ENCODE data around the gene GPR33.

GPR33 gene, protein sequence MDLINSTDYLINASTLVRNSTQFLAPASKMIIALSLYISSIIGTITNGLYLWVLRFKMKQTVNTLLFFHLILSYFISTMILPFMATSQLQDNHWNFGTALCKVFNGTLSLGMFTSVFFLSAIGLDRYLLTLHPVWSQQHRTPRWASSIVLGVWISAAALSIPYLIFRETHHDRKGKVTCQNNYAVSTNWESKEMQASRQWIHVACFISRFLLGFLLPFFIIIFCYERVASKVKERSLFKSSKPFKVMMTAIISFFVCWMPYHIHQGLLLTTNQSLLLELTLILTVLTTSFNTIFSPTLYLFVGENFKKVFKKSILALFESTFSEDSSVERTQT

DNA sequence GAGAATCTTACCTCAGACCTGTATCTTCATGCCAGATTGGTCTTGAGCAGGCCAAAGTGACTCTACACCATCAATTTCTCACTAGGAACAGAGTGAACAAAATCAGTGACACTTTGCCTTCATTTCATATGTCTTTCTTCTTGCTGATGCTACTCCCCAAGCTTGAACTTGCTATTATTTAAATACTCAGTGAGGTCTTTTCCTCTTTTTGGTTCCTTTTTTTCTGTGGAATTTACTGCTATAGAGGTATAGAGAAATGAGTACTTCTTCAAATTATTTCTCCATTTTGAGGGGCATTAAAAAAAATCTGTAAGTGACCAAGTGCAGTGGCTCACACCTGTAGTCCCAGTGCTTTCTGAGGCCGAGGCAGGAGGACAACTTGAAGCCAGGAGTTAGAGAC is at the start of gene GPR33:
GPR33 (minus strand) TSS at position 154 of the 400 bp plus-strand sequence. CDS start 4,074 bp downstream, outside the sequence.
- no peaks in the 10 kb centered on the region for H3K9me3 ChIP-seq (ENCODE audit: insufficient read depth, low read depth, low read length)
- no peak within 1 kb of the TSS for H3K27ac ChIP-seq (ENCODE audit: low read length)
- H3K36me3 ChIP-seq (ENCODE audit: insufficient read depth, low read depth, low read length) = no peaks in the 10 kb centered on the region
- no peaks in the 10 kb centered on the region for H3K27me3 ChIP-seq (ENCODE audit: insufficient read depth, low read length)
- no peak within 1 kb of the TSS for H3K4me3 ChIP-seq (ENCODE audit: low read length)
- no peak within 1 kb of the TSS for H3K9ac ChIP-seq (ENCODE audit: low read depth, low read length)
- no peaks in the 10 kb centered on the region for H3K4me1 ChIP-seq (ENCODE audit: insufficient read depth, low read length)

DNA sequence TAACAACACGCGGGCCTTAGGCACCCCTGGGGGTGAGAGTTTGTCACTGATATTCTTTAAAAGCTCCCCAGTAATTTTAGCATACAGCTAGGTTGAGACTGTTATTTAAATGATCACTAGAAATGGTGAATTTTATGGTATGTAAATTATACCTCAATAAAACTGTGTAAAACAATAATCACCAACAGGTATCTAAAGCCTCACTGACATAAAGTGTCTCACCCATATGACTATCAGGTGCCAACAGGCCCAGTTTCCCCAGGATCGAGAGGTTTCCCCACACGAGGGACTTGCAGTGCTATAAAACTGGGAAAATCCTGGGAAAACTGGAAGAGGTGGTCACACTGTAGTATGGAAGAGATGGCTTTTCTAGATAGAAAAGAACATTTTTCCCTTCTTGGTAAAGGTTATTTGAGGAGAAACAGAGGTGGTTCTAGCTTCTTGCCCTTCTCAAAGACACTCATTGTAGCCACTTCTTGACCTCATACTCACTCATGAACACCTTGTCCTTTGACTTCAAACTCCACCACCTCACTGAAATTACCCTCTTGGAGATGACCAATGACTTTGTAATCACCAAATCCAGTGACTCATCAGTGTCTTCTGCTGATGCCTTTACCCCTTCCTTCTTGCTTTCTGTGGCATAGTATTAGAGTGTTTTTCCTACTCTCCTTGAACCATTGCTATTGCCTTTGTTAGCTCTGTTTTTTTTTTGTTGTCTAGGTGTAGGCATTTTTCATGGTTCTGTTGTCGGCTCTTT is 48.5 kb upstream of the GPR33 start:
- Histone ChIP-seq H3K4me3 (ENCODE audit: low read length) (no peak overlapping the region), H3K9me3 (ENCODE audit: insufficient read depth, low read depth, low read length) (no peaks in the 10 kb centered on the region), H3K27ac (ENCODE audit: low read length) (no peak overlapping the region), H3K9ac (ENCODE audit: low read depth, low read length) (no peak overlapping the region), H3K36me3 (ENCODE audit: insufficient read depth, low read depth, low read length) (no peaks in the 10 kb centered on the region), H3K4me1 (ENCODE audit: insufficient read depth, low read length) (no peaks in the 10 kb centered on the region), H3K27me3 (ENCODE audit: insufficient read depth, low read length) (no peaks in the 10 kb centered on the region)

DNA sequence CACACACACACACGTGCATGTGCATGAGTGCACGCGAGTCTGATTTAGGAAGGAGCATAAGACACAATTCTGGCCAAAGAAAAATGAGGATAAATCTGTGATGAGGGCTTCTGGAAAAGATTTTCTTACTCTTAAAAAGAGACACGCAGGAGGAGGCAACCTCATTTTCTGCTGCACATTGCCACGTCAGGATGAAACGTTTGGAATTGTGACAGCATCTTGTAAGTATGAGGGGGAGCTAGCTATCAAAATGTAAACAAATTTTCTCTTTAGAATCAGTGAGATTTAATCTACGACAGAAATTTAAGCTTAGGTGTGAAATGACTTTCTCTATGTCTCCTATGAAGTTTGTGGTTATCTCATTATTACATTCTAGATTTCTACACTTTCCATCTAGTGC is 42.3 kb upstream of the GPR33 start:
- Histone ChIP-seq H3K9ac (ENCODE audit: low read depth, low read length) (no peak overlapping the region), H3K4me3 (ENCODE audit: low read length) (no peak overlapping the region), H3K27me3 (ENCODE audit: insufficient read depth, low read length) (no peaks in the 10 kb centered on the region), H3K9me3 (ENCODE audit: insufficient read depth, low read depth, low read length) (no peaks in the 10 kb centered on the region), H3K36me3 (ENCODE audit: insufficient read depth, low read depth, low read length) (no peaks in the 10 kb centered on the region), H3K27ac (ENCODE audit: low read length) (no peak overlapping the region), H3K4me1 (ENCODE audit: insufficient read depth, low read length) (no peaks in the 10 kb centered on the region)

DNA sequence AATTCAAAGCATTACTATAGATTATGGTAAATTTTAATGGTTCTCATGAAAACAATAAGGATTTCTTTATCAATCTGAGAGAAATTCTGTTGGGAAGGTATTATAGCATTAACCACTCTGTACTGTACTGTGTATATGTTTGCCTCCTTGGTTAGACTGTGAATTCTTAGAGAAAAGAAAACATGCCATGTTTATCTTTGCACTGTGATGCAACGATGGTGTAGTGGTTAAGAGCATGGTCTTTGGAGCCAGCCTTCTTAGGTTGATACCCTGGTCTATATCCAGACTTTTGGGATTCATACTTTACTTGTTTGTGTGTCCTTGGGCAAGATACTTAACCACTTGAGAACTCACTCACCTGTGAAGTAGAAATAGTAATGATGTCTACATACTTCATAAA is 41.2 kb upstream of the GPR33 start:
- Histone ChIP-seq H3K36me3 (ENCODE audit: insufficient read depth, low read depth, low read length) (no peaks in the 10 kb centered on the region), H3K9ac (ENCODE audit: low read depth, low read length) (no peak overlapping the region), H3K4me1 (ENCODE audit: insufficient read depth, low read length) (no peaks in the 10 kb centered on the region), H3K4me3 (ENCODE audit: low read length) (no peak overlapping the region), H3K27me3 (ENCODE audit: insufficient read depth, low read length) (no peaks in the 10 kb centered on the region), H3K27ac (ENCODE audit: low read length) (no peak overlapping the region), H3K9me3 (ENCODE audit: insufficient read depth, low read depth, low read length) (no peaks in the 10 kb centered on the region)

DNA sequence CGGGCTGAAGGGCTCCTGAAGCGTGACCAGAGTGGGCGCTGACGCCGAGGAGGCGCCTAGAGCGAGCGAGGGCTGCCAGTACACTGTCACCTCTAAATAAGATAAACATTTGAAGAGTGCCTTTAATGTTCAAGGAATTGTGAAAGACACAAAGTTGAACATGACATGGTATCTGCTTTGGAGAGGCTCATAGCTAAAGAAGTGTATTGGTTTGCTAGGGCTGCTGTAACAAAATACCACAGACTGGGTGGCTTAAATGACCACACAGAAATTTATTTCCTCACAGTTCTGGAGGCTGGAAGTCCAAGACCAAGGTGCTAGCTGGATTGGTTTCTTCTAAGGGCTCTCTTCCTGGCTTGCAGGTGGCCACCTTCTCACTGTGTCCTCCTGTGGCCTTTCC is 39.7 kb upstream of the GPR33 start:
- Histone ChIP-seq H3K27ac (ENCODE audit: low read length) (no peak overlapping the region), H3K4me3 (ENCODE audit: low read length) (no peak overlapping the region), H3K4me1 (ENCODE audit: insufficient read depth, low read length) (no peaks in the 10 kb centered on the region), H3K9ac (ENCODE audit: low read depth, low read length) (no peak overlapping the region), H3K27me3 (ENCODE audit: insufficient read depth, low read length) (no peaks in the 10 kb centered on the region), H3K9me3 (ENCODE audit: insufficient read depth, low read depth, low read length) (no peaks in the 10 kb centered on the region), H3K36me3 (ENCODE audit: insufficient read depth, low read depth, low read length) (no peaks in the 10 kb centered on the region)

DNA sequence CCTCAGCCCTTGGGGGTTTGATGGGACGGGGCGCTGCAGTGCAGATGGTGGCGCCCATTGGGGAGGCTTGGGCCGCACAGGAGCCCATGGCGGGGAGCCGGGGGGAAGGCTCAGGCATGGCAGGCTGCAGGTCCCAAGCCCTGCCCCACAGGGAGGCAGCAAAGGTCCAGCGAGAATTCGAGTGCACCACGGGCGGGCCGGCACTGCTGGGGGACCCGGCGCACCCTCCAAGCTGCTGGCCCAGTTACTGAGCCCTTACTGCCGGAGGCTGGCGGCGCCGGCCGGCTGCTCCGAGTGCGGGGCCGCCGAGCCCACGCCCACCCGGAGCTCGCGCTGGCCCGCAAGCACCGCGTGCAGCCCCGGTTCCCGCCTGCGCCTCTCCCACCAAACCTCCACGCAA is 39.2 kb upstream of the GPR33 start:
- H3K36me3 ChIP-seq (ENCODE audit: insufficient read depth, low read depth, low read length) = no peaks in the 10 kb centered on the region
- H3K27me3 ChIP-seq (ENCODE audit: insufficient read depth, low read length) = no peaks in the 10 kb centered on the region
- H3K27ac ChIP-seq (ENCODE audit: low read length) = no peak overlapping the region
- no peak overlapping the region for H3K4me3 ChIP-seq (ENCODE audit: low read length)
- H3K9me3 ChIP-seq (ENCODE audit: insufficient read depth, low read depth, low read length) = no peaks in the 10 kb centered on the region
- H3K9ac ChIP-seq (ENCODE audit: low read depth, low read length) = no peak overlapping the region
- no peaks in the 10 kb centered on the region for H3K4me1 ChIP-seq (ENCODE audit: insufficient read depth, low read length)

DNA sequence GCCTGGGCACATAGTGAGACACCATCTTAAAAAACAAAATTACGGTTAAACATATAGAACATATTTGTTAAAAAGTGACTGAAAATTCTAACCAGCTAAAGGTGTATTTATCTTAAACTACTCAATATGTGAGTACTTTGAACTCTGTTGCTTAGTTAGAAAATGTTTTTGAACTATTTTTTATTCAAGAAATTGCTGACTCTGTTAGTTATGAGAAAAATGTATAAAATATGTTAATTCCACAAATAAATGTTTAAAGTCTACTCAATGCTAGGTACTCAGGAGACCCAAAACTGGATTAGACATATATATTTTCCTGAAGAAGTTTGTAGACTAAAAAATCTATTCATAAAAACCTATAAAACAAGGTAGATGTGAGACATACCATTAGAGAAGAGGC is 23.0 kb upstream of the GPR33 start:
- Histone ChIP-seq H3K9me3 (ENCODE audit: insufficient read depth, low read depth, low read length) (no peaks in the 10 kb centered on the region), H3K4me1 (ENCODE audit: insufficient read depth, low read length) (no peaks in the 10 kb centered on the region), H3K27ac (ENCODE audit: low read length) (no peak overlapping the region), H3K9ac (ENCODE audit: low read depth, low read length) (no peak overlapping the region), H3K27me3 (ENCODE audit: insufficient read depth, low read length) (no peaks in the 10 kb centered on the region), H3K4me3 (ENCODE audit: low read length) (no peak overlapping the region), H3K36me3 (ENCODE audit: insufficient read depth, low read depth, low read length) (no peaks in the 10 kb centered on the region)

DNA sequence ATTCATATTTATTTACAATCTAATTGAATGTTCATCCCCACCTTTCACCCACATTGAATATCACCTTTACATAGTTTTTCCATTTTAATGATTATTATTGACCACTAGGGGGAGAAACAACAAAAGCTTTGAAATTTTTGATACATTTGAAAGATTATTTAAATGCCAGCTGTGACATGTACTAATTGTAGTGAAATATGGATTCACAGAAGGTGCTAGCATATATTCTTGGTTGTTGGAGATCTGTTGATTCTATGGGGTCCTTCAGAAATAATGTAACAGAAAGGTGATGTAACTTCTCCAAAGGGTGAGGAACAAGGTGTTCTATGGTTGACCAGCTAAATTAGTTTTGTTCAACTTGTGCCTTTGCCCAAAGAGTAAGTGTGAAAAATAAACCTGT is 22.4 kb upstream of the GPR33 start:
- Histone ChIP-seq H3K9ac (ENCODE audit: low read depth, low read length) (no peak overlapping the region), H3K36me3 (ENCODE audit: insufficient read depth, low read depth, low read length) (no peaks in the 10 kb centered on the region), H3K9me3 (ENCODE audit: insufficient read depth, low read depth, low read length) (no peaks in the 10 kb centered on the region), H3K4me1 (ENCODE audit: insufficient read depth, low read length) (no peaks in the 10 kb centered on the region), H3K27me3 (ENCODE audit: insufficient read depth, low read length) (no peaks in the 10 kb centered on the region), H3K4me3 (ENCODE audit: low read length) (no peak overlapping the region), H3K27ac (ENCODE audit: low read length) (no peak overlapping the region)

DNA sequence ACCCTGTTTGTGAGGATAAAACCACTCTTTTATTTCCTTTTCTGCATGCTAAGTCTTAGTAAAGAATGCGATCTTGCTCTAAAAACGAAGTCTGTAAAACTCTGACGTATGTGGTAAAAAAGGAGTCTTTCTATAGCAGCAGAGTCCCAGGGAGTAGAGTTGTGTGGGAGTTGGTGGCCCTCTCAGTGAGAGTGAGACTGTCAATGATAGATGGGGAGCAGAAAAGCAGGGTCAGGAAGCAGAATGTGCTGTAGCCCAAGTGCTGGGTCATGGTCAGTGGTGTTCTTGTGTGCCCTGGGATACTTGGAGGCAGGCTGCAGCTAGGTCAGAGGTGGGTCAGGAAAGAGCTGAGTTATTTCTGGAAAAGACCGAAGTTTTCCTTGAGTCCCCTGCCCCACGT is 20.3 kb upstream of the GPR33 start:
- Histone ChIP-seq H3K27ac (ENCODE audit: low read length) (no peak overlapping the region), H3K9me3 (ENCODE audit: insufficient read depth, low read depth, low read length) (no peaks in the 10 kb centered on the region), H3K4me3 (ENCODE audit: low read length) (no peak overlapping the region), H3K4me1 (ENCODE audit: insufficient read depth, low read length) (no peaks in the 10 kb centered on the region), H3K36me3 (ENCODE audit: insufficient read depth, low read depth, low read length) (no peaks in the 10 kb centered on the region), H3K9ac (ENCODE audit: low read depth, low read length) (no peak overlapping the region), H3K27me3 (ENCODE audit: insufficient read depth, low read length) (no peaks in the 10 kb centered on the region)

DNA sequence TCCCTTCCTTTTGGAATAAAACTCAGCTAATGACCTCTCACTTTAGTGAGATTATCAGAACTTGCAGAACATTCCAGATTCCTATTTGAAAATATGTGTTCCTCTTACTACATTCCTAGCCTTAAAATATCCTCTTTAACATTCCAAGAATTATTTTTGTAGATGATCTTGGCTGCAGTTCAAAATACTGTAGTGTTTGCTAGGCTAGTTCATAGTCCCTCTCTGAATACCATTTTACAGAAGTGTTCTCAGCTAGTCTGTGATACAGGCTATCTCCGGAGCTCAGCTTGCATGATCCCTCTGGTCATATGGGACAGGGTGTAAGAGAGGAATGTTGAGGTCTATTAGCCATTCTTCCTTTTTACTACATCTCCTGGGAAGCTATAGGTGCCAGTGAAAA is 17.6 kb upstream of the GPR33 start:
- H3K27me3 ChIP-seq (ENCODE audit: insufficient read depth, low read length) = no peaks in the 10 kb centered on the region
- no peak overlapping the region for H3K4me3 ChIP-seq (ENCODE audit: low read length)
- no peaks in the 10 kb centered on the region for H3K36me3 ChIP-seq (ENCODE audit: insufficient read depth, low read depth, low read length)
- H3K27ac ChIP-seq (ENCODE audit: low read length) = no peak overlapping the region
- no peaks in the 10 kb centered on the region for H3K9me3 ChIP-seq (ENCODE audit: insufficient read depth, low read depth, low read length)
- H3K9ac ChIP-seq (ENCODE audit: low read depth, low read length) = no peak overlapping the region
- H3K4me1 ChIP-seq (ENCODE audit: insufficient read depth, low read length) = no peaks in the 10 kb centered on the region

DNA sequence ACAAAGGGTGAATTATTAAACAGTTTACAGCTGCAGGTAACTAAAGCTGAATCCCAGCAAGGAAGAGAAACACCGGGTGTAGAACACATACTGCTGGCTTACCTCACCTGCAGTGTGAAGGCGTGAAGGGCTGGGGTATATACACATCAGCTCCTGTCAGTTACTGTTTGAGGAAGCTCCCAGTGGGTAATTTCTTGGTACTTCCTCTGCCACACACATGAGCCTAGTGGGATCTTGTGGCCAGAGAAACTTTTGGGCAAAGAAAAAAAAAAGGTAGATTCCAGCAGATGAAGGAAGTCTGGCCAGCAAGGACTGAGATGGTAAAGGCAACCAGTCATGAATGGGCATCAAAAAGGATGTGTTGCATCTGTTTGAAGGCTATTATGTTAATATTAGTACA is 14.0 kb upstream of the GPR33 start:
- no peaks in the 10 kb centered on the region for H3K27me3 ChIP-seq (ENCODE audit: insufficient read depth, low read length)
- no peak overlapping the region for H3K4me3 ChIP-seq (ENCODE audit: low read length)
- H3K4me1 ChIP-seq (ENCODE audit: insufficient read depth, low read length) = no peaks in the 10 kb centered on the region
- H3K36me3 ChIP-seq (ENCODE audit: insufficient read depth, low read depth, low read length) = no peaks in the 10 kb centered on the region
- no peak overlapping the region for H3K27ac ChIP-seq (ENCODE audit: low read length)
- H3K9me3 ChIP-seq (ENCODE audit: insufficient read depth, low read depth, low read length) = no peaks in the 10 kb centered on the region
- no peak overlapping the region for H3K9ac ChIP-seq (ENCODE audit: low read depth, low read length)

DNA sequence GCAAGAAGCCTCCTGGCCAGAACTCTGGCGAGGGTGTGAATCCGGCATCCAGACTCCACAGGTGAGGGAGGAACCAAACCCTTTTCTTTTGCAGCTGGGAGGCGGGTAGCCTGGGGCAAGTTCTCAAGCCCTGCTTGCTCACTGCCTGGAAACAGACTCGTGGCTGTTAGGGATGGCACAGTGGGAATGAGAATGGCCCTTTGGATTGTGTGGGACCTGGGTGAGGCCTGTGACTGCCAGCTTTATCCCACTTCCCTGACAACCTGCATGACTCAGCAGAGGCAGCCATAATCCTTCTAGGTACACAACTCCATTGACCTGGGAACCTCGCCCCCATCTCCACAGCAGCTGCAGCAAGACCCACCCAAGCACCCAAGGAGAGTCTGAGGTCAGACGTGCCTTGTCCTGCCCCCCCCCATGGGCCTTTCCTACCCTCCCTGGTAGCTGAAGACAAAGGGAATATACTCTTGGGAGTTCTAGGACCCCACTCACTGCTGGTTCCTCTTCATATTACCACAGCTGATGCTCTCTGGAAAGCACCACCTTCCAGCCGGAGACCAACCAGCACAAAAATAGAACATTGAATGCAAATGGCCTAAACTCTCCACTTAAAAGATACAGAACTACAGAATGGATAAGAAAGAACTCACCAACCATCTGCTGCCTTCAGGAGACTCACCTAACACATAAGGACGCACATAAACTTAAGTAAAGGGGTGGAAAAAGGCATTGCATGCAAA is 5.1 kb upstream of the GPR33 start:
- Histone ChIP-seq H3K27ac (ENCODE audit: low read length) (no peak overlapping the region), H3K9ac (ENCODE audit: low read depth, low read length) (no peak overlapping the region), H3K4me3 (ENCODE audit: low read length) (no peak overlapping the region), H3K9me3 (ENCODE audit: insufficient read depth, low read depth, low read length) (no peaks in the 10 kb centered on the region), H3K27me3 (ENCODE audit: insufficient read depth, low read length) (no peaks in the 10 kb centered on the region), H3K36me3 (ENCODE audit: insufficient read depth, low read depth, low read length) (no peaks in the 10 kb centered on the region), H3K4me1 (ENCODE audit: insufficient read depth, low read length) (no peaks in the 10 kb centered on the region)

Measured in iPS-20b (cell line).